HG03558 (cell line): Measurements from ENCODE around the gene GOLGA8J.
"Not testable (repeated sequence)": the region's sequence is repeated elsewhere in the genome, so short reads cannot be mapped to it uniquely, and the experiment has no call there.

Experiments
- ATAC-seq: cut with Tn5 transposase; IDR thresholded peaks from one replicate; pipeline ENCODE4 v1.9.1; 2021; ENCODE audit warnings: moderate number of reproducible peaks; ENCODE audit not compliant: unreplicated experiment; ENCODE audit errors: extremely low read depth

Gene GOLGA8J

GRCh38 chr15:30082655-30083054 is at the start of gene GOLGA8J:
Gene GOLGA8J (plus strand): TSS chr15:30082955. CDS start chr15:30083053, 98 bp downstream.
- not testable (repeated sequence) for ATAC-seq

GRCh38 chr15:30033211-30033610 is 49.5 kb upstream of the GOLGA8J start:
- no peak for ATAC-seq

DNA sequence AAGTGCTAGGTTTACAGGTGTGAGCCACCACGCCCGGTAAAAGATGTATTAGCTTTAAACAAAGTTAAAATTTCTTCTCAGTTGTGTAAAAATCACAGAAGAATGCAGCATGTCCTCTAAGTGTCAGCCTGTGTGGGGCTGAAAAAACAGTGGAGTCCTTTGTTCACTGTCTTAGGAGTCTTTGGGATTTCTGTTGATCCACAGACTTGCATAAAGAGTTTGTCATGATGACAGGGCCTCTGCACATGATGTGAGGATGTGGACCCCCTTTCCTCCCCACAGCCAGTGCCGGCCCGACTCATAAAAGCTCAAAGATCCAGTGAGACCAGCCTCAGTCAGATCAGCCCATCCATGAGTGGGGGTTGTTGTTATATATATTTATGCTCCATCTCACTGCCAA is 49.0 kb upstream of the GOLGA8J start:
- no peak for ATAC-seq

DNA sequence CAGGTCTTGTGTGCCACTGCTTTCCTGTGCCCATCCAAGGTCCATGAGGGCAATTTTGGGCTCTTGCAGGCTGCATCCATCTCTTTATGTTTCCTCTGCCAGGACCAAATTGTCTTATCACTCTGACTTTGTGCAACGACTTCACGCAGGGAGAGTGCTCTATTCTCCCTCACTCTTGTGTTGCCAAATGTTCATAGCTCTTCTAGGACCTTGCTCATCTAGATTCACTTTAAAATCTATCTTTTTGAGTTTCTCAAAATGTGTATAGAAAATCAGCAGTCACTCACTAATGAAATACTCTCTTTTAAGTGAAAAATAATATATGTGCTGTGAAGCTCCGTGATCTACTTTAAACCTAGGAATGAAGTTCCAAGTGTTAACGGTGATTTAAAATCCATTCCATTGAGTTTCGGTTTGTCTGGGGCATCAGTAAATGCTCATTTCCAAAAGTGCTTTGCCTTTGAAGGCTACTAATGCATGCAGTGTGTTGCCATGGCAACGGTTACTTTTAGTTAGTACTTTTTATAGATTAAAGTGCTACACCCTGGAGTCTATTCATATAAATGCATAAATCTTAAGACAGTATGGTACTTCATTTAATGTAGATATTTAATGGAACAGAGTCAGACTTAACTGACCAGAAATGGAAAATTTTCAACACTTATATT is 46.6 kb upstream of the GOLGA8J start:
- no peak for ATAC-seq

GRCh38 chr15:30038667-30039523 is 43.9 kb upstream of the GOLGA8J start:
- no peak for ATAC-seq

GRCh38 chr15:30041868-30042267 is 40.9 kb upstream of the GOLGA8J start:
- ATAC-seq = no peak

DNA sequence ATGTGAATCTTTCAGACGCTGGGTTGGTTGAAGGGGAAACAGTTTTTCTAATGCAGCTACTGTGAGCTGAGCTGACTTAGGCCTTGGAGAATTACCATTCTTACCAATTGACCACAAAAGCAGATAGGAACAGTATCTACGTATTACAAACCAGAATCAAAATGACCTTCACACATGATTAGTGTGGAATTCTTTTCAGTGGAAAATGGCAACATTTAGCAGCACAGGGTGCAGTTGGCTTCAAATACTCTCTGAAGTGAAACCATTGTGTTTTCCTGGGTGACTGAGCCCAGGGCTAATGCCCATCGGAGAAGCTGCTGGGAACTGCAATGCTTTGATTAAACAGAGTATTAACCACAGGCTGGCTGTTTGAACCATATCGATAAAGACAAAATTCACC is 40.2 kb upstream of the GOLGA8J start:
- no peak for ATAC-seq

DNA sequence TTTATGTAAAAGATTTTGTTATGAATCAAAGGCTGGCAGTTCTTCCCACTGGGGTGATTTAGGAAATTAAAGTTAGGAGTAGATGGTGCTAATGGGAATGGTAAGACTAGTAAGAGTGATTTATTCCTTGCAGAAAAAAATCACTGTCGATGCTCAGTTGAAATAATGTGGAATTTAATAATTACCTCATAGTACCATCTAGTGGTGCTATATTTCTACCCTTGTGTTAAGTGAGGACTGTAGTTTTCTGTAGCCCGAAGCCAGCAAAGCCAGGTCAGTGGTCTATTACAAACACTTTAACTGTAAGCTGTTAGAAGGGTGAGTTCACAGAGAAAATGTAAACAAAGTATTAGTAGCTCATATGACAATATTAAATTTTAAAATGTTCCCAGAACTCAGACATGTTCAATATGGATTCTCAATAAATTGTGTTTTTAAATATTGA is 39.5 kb upstream of the GOLGA8J start:
- ATAC-seq = no peak

DNA sequence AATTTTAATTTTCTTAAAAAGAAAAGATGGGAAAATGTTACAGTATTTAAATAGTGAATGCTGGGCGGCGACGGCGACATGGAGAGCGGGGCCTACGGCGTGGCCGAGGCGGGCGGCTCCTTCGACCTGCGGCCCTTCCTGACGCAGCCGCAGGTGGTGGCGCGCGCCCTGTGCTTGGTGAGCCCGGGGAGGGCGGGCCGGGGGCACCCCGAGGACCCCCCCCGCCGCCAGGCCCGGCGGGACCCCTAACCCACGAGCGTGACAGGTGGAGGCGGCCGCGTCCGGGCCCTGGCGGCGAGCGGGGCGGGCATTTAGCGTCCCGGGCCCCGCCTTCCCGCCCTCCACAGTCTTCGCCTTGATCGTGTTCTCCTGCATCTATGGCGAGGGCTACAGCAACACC is 38.4 kb upstream of the GOLGA8J start:
- no peak for ATAC-seq

GRCh38 chr15:30044826-30045225 is 37.9 kb upstream of the GOLGA8J start:
- ATAC-seq = not testable (repeated sequence)

DNA sequence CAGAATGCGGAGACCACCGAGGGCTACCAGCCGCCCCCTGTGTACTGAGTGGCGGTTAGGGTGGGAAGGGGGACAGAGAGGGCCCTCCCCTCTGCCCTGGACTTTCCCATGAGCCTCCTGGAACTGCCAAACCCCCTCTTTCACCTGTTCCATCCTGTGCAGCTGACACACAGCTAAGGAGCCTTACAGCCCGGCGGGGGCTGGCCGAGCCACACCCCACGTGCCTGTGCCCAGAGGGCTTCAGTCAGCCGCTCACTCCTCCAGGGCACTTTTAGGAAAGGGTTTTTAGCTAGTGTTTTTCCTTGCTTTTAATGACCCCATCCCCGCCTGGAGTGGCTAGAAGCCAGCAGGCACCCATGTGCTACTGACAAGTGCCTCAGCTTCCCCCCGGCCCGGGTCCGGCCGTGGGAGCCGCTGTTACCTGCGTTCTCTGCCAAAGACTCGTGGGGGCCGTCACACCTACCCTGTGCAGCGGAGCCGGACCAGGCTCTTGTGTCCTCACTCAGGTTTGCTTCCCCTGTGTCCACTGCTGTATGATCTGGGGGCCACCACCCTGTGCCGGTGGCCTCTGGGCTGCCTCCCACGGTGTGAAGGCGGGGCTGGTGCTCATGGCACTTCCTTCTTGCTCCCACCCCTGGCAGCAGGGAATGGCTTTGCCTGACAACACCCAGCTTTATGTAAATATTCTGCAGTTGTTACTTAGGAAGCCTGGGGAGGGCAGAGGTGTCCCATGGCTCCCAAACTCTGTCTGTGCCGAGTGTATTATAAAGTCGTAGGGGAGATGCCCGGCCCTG is 37.3 kb upstream of the GOLGA8J start:
- ATAC-seq = not testable (repeated sequence)

DNA sequence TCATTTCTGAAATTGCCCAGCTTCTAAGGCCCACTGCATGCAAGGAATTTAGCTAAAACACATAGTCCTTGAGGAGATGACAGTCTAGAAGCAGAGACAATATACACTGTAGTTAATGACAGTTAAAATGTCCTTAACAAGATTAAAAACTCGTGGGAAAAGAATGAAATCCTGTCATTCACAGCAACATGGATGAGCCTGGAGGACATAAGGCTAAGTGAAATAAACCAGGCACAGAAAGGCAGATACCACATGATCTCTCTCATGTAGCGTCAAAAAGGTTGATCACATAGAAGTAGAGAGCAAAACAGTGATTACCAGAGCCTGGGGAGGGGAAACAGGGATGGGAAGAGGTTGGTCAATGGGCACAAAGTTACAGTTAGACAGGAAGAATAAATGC is 36.3 kb upstream of the GOLGA8J start:
- no peak for ATAC-seq

DNA sequence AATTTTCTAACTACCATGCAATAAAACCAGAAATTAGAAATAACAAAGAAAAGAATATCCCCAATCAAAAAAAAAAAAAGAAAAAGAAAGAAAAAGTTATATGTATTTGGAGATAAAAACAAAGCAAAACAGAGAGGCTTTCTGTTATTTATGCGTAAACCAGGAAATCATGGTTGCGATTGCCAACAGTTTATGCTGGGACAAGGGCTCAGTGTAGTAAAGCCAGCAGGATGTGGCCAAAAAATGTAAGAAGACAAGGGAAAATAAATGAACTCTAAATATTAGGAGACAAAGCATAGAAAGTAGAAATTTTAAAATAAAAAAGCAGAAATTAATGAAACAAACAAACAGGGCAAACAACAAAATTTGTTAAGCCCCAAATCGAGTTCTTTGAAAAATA is 27.2 kb upstream of the GOLGA8J start:
- no peak for ATAC-seq

DNA sequence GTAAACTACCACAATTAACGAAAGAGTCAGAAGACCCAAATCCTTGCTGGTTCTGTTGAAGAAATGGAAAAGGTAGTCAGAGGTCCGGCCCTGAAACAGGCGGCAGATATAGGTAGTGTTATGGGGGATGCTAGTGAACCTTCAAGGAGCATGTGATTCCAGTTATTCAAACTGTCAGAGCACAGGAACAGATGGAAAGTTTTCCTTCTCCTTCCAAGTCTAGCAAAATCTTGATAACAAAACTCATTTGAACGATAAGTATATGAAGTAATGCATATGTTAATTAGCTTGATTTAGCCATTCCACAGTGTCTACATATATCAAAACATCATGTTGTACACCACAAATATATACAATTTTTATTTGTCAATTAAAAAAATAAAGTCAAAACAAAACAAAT is 26.6 kb upstream of the GOLGA8J start:
- no peak for ATAC-seq

DNA sequence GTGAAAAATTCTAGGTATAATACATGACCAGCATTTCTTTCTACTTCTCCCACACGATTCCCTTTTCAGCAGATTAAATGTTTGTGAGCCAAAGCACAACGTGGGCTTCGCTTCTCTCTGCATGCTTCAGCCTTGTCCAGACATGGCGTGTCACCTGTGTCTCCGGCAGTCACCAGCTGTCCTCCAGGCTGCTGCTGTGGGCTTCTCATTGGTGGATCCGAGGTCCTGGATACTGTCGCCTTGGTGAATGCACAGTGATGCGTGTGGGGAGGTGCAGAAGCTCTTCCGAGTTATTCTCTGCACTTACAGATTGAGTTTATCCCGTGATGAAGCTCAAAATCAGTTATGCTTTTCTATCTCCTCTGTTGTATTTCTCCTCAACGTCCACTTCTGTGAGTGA is 23.0 kb upstream of the GOLGA8J start:
- no peak for ATAC-seq

DNA sequence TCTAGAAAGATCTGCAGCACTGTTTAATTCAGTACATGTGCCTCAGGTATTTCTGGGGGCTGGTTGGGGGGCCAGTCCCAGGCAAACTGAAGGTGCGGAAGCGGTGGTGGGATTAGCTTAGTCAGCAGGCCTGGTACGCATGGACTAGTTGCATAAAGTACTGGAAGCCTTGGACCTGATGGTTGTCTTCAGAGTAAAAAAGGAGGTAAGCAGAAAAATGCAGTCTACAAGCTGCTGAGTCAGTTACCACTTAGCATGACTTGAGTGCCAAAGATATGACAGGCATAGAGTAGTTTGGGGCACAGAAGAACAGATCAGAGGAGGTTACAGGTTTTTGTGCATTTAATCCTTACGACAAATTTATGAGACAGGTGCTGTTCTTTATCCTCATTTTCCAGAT is 19.9 kb upstream of the GOLGA8J start:
- ATAC-seq = no peak

- no peak for ATAC-seq
These were observed 18.8 kb upstream of the GOLGA8J start for GRCh38 chr15:30063835-30064546.

DNA sequence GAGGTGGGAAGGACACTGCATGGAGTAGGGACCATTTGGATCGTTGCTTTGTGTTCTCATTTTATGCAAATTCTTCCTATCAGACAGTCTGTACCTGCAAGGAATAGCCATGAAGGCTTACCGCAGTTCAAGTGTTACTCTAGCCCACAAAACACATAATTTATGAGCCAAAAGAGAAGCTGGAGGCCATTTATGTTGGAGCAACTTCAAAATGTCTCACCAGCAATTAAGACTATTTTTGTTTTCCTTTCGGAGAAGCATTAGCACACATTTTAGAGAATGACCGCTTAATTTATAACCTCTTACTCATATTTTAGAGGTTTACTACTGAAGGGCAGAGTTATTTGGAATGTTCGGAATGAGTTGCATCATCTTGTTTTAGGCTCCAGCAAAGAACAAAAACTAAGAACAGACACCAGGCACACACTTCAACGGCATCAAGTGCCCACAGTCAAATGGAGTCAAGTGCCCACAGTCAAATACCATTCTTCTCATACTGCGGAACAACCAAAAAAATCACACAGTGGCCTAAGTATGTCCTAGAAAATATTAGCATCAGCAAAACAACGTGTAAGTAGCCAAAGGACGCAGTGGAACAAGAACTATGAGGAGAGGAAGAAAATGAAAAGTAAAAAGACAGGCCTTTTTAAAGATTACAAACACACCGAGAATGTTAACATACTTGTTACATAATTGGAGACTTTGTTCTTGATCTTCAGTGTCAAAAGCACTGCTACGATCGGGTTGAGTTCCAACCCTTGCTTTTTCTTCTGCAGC is 17.5 kb upstream of the GOLGA8J start:
- no peak for ATAC-seq

- no peak for ATAC-seq
These were observed 14.4 kb upstream of the GOLGA8J start for GRCh38 chr15:30068326-30068725.
